Measurements from ENCODE around the gene ITGA11. TPM values are rescaled to one million over a fixed set of nuclear protein-coding genes. Genes with fewer than 3 reads are reported as not detected.

ITGA11 gene
- total and polyA plus RNA-seq, 12 donors, result 1.4 to 25.9 (median 12.3) TPM

- ATAC-seq, result no peak
- intact Hi-C loops (cut with DNase I), result no loop called here
- Histone ChIP-seq H3K36me3 (no peaks in the 10 kb centered on the region), H3K4me3 (no peak overlapping the region), H3K4me1 (no peaks in the 10 kb centered on the region), H3K27me3 (no peaks in the 10 kb centered on the region), H3K9me3 (peaks cover 0 to 9% (median 0%) of the 10 kb centered on the region in 11 donors), H3K27ac (no peak overlapping the region)
- 83 to 85% methylated on average over 9 of the region's 9 CpGs for WGBS, 2 donors
- TF ChIP-seq, protein P1, sequence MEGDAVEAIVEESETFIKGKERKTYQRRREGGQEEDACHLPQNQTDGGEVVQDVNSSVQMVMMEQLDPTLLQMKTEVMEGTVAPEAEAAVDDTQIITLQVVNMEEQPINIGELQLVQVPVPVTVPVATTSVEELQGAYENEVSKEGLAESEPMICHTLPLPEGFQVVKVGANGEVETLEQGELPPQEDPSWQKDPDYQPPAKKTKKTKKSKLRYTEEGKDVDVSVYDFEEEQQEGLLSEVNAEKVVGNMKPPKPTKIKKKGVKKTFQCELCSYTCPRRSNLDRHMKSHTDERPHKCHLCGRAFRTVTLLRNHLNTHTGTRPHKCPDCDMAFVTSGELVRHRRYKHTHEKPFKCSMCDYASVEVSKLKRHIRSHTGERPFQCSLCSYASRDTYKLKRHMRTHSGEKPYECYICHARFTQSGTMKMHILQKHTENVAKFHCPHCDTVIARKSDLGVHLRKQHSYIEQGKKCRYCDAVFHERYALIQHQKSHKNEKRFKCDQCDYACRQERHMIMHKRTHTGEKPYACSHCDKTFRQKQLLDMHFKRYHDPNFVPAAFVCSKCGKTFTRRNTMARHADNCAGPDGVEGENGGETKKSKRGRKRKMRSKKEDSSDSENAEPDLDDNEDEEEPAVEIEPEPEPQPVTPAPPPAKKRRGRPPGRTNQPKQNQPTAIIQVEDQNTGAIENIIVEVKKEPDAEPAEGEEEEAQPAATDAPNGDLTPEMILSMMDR (IDR thresholded peaks at IDR 0.05), result no peak
- DNase-seq, result no peak
Observed at GRCh38 chr15:68407141-68407885, 24.6 kb downstream of the ITGA11 start.

DNA sequence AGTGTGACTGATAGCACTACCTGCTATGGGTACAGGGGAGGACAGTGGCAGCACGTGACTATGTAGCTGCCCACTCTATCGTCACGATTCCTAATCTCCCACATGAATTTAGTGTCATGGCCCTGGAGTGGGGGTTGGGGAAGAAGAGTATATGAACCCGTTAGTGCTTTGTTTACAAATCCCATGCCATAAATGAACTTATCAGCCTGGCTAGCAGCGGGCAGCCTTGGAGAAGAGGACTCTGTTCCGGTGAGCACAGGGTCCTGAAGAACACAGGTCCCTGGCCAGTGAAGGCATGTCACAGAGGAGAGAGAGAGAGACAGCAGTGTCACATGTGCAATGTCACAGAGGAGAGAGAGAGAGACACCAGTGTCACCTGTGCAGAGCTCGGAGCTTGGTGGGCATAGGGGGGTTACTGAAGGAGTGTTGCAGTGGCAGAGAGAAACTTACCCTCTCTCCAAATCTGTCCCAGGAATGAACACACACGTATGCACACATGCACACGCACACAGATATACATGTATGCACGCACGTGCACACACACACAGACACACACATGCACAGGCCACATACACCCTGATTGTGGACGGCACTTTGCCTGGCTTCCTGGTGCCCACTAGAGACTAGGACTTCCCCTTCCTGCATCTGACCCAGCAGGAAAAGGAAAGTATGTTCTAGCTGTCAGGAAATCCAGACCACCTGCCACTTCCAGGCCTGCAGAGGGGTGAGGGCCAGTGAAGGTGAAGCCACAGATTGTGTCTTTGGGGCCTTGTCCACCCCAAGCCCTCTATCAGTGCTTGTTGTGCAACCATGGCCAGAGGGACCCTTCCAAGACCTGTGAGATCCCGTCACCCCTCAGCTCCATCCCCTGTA lies 26.3 kb downstream of the ITGA11 start:
- DNase-seq (no peak), ATAC-seq (peak in 2 of 8 donors; percentile 11 to 22)
- TF ChIP-seq, protein P1 (IDR thresholded peaks at IDR 0.05), result no peak
- no peak overlapping the region for H3K27ac ChIP-seq
- H3K36me3 ChIP-seq, result no peaks in the 10 kb centered on the region
- H3K4me3 ChIP-seq, result no peak overlapping the region
- no peaks in the 10 kb centered on the region for H3K27me3 ChIP-seq
- peaks cover 0 to 9% (median 0%) of the 10 kb centered on the region in 11 donors for H3K9me3 ChIP-seq
- WGBS, 2 donors, result 65 to 82% methylated on average over 13 of the region's 13 CpGs
- H3K4me1 ChIP-seq, result no peaks in the 10 kb centered on the region
- intact Hi-C loops (cut with DNase I), result no loop called here

DNA sequence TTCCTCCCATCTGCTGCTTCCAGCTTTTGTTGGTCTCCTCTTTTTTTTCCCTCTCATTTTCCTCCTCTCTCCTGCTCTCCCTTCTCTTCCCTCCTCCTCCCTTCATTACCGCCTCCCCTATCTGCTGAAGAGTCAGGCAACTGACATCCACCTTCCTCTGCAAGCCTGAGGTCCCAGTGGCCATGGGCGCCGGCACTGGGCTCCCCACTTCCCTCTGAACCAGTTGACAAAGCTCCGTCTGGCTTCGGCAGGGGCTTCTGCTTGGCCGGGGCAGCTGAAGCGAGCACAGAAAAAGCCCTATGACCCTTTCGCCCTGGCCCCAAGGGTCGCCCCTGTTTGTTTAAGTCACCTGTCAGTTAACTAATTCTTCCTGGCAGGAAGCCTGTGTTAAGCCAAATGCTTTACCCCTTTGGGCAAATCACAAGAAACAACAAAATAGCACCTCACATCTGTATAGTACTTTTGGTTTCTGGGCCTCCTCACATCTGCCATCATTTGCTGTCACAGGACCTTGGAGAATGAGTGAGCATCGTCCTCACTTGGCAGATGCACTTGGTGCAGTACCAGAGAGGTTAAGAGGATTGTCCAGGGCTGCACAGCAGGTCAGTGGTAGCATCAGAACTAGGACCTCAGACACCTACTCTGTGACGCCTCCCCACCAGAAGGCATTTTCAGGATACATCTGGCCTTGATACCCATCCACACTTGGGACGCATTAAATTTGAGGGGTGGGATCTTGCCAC lies 27.7 kb downstream of the ITGA11 start:
- DNase-seq (no peak), ATAC-seq (no peak)
- WGBS, 2 donors, result 84 to 85% methylated on average over 12 of the region's 12 CpGs
- Histone ChIP-seq H3K4me3 (no peak overlapping the region), H3K9me3 (peaks cover 0 to 13% (median 0%) of the 10 kb centered on the region in 11 donors), H3K27me3 (no peaks in the 10 kb centered on the region), H3K4me1 (no peaks in the 10 kb centered on the region), H3K36me3 (no peaks in the 10 kb centered on the region), H3K27ac (no peak overlapping the region)
- TF ChIP-seq, protein P1 (IDR thresholded peaks at IDR 0.05), result no peak
- intact Hi-C loops (cut with DNase I), result no loop called here
